ENCODE measurements around the gene FZR1.
A peak's percentile ranks its signal among the peaks of the same experiment; 100 is the strongest.

The FZR1 gene

GRCh38 chr19:3499738-3500428, 6.2 kb upstream of the FZR1 start:
- FAIRE-seq = no peak
- DNase-seq (ENCODE audit: insufficient read length, low spot score) = no peak
- no peak for TF ChIP-seq CTCF (IDR thresholded peaks at IDR 0.05; ENCODE audit: insufficient read depth, missing control alignments)

- FAIRE-seq (peak; percentile 64), DNase-seq (ENCODE audit: insufficient read length, low spot score) (peak; percentile 99)
- TF ChIP-seq CTCF (IDR thresholded peaks at IDR 0.05; ENCODE audit: insufficient read depth, missing control alignments) = no peak
These were observed 5.5 kb upstream of the FZR1 start, which contains the start of gene DOHH for GRCh38 chr19:3500429-3501101. TSS of gene DOHH (minus strand) at chr19:3500674. CDS start at chr19:3496814, 3,860 bp downstream.

- DNase-seq (ENCODE audit: insufficient read length, low spot score) = no peak
- TF ChIP-seq CTCF (IDR thresholded peaks at IDR 0.05; ENCODE audit: insufficient read depth, missing control alignments) = no peak
- FAIRE-seq = no peak
These were observed 4.3 kb upstream of the FZR1 start for GRCh38 chr19:3501780-3502179.

GRCh38 chr19:3503036-3503572, 3.0 kb upstream of the FZR1 start:
- no peak for DNase-seq (ENCODE audit: insufficient read length, low spot score)
- TF ChIP-seq CTCF (IDR thresholded peaks at IDR 0.05; ENCODE audit: insufficient read depth, missing control alignments) = no peak
- FAIRE-seq = no peak

- FAIRE-seq (no peak), DNase-seq (ENCODE audit: insufficient read length, low spot score) (no peak)
- no peak for TF ChIP-seq CTCF (IDR thresholded peaks at IDR 0.05; ENCODE audit: insufficient read depth, missing control alignments)
These were observed 1.4 kb upstream of the FZR1 start for GRCh38 chr19:3504735-3505134.

GRCh38 chr19:3506384-3507340, 551 bp downstream of the FZR1 start:
- FAIRE-seq (no peak), DNase-seq (ENCODE audit: insufficient read length, low spot score) (no peak)
- no peak for TF ChIP-seq CTCF (IDR thresholded peaks at IDR 0.05; ENCODE audit: insufficient read depth, missing control alignments)
